PC-3 (cell line): Measurements from ENCODE around the gene NAPG.

Experiments
- EZH2 ChIP-seq: fragments of 300-600 bp; sonication (generic); IDR thresholded peaks from one replicate; pipeline ENCODE4 v1.6.1; 2017; ENCODE audit warnings: antibody characterized with exemption, mild to moderate bottlenecking, low read length; ENCODE audit not compliant: unreplicated experiment
- EZH2phosphoT487 ChIP-seq: fragments of 300-600 bp; sonication (generic); IDR thresholded peaks from 2 replicates; pipeline ENCODE4 v1.6.1; 2018; ENCODE audit warnings: mild to moderate bottlenecking, antibody characterized with exemption, low read length, borderline replicate concordance
- TF ChIP-seq, protein P1 (sequence below): fragments of 300-600 bp; sonication (generic); conservative IDR thresholded peaks from 2 replicates; pipeline ENCODE4 v1.5.1; 2017; ENCODE audit warnings: antibody characterized with exemption, low read depth, mild to moderate bottlenecking, low read length

DNA sequence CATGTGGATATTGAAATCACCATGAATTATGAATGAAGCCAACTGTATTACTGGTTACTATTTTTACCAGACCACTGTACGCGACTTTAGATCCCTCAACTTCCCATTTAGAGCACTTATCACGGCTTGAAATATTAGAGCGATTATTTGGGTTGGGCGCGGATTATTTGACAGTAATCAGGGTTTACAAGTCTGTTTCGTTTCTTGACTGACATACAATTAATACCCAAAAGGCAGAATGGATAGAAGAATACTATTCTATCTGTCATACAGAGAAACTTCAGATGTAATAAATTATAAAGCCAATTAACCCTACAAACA is 496 bp upstream of the NAPG start:
- TF ChIP-seq, protein P1, sequence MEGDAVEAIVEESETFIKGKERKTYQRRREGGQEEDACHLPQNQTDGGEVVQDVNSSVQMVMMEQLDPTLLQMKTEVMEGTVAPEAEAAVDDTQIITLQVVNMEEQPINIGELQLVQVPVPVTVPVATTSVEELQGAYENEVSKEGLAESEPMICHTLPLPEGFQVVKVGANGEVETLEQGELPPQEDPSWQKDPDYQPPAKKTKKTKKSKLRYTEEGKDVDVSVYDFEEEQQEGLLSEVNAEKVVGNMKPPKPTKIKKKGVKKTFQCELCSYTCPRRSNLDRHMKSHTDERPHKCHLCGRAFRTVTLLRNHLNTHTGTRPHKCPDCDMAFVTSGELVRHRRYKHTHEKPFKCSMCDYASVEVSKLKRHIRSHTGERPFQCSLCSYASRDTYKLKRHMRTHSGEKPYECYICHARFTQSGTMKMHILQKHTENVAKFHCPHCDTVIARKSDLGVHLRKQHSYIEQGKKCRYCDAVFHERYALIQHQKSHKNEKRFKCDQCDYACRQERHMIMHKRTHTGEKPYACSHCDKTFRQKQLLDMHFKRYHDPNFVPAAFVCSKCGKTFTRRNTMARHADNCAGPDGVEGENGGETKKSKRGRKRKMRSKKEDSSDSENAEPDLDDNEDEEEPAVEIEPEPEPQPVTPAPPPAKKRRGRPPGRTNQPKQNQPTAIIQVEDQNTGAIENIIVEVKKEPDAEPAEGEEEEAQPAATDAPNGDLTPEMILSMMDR = no peak
- TF ChIP-seq EZH2 = no peak
- no peak for TF ChIP-seq EZH2phosphoT487
